Measurements from ENCODE around the gene SPSB2.
A peak's percentile ranks its signal among the peaks of the same experiment; 100 is the strongest.
"Not testable (repeated sequence)": the region's sequence is repeated elsewhere in the genome, so short reads cannot be mapped to it uniquely, and the experiment has no call there.

Gene SPSB2

DNA sequence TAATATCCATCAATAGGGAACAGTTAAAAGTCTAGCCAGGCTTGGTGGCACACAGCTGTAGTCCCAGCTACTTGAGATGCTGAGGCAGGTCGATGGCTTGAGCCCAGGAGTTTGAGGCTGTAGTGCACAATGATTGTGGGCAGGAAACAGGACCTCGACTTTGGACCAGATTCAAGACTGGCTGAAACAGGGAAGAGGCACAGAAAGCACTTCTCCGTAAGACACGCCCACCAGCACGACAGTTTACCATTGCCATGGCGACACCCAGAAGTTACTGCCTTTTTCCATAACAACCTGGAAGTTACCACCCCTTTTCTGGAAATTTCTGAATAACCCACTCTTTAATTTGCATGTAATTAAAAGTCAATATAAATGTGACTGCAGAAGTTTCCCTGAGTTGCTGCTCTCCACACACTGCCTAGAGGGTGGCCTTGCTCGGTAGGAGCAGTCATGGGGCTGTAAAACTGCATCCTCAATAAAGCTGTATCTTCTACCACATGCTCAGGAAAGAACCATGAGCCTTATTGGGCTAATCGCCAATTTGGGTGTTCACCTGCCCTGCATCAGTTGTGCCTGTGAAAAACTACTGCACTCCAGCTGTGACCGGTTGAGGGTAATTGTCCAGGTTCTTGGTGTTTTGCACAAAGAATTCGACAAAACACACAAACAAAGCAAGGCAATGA is 26.9 kb upstream of the SPSB2 start:
- peak; percentile 63 for DNase-seq

DNA sequence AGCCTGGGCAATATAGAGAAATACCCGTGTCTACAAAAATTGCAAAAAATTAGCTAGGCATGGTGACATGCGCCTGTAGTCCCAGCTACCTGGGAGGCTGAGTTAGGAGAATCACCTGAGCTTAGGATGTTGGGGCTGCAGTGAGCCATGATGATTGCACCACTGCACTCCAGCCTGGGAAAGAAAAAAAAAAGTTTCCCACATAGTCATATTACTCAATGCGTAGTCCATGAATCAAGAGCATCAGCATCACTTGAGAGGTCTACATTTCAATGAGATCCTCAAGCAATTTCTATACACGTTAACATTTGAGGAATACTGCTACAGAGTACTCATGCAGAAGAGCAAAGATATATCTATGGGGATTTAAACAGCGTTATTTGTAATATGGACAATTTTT is 26.3 kb upstream of the SPSB2 start:
- no peak for DNase-seq

DNA sequence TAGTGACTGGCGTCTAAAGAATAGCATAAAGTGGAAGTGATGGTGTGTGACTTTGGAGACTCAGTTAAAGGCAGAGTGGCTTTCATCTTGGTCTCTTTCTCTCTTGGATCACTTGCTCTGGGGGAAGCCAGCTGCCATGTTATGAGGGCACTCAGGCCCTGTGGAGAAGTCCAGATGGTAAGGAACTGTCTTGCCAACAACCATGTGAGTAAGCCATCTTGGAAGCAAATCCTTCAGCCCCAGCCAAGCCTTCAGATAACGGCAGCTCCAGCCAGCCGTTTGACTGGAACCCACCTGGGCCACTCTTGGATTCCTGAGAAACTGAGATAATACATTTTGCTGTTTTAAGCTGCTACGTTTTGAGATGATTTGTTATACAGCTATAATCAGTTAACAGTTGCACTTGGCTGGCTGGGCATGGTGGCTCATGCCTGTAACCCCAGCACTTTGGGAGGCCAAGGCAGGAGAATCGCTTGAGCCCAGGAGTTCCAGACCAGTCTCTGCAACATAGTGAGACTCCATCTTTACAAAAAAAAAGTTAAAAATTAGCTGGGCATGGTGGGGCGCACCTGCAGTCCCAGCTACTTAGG is 23.8 kb upstream of the SPSB2 start:
- no peak for DNase-seq

DNA sequence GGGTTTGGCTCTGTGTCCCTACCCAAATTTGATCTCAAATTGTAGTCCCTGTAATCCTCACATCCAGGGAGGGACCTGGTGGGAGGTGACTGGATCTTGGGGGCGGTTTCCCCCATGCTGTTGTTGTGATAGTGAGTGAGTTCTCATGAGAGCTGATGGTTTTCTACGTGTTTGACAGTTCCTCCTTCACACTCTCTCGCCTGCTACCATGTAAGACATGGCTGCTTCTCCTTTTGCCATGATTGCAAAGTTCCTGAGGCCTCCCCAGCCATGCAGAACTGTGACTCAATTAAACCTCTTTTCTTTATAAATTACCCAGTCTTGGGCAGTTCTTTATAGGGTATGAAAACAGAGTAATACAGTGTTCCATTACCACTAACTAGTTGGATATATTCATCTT is 21.2 kb upstream of the SPSB2 start:
- no peak for DNase-seq

DNA sequence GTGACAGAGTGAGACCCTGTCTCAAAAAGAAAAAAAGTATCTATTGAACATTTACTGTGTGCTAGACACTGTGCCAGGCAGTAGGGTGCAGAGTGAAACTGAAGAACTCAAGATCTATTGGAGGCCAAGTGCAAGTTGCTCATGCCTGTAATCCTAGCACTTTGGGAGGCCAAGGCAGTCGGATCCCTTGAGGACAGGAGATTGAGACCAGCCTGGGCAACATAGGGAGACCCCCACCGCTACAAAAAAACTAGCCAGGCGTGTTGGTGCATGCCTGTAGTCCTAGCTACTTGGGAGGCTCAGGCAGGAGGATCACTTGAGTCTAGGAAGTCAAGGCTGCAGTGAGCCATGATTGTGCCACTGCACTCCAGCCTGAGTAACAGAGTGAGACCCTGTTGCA is 19.6 kb upstream of the SPSB2 start:
- DNase-seq: not testable (repeated sequence)

DNA sequence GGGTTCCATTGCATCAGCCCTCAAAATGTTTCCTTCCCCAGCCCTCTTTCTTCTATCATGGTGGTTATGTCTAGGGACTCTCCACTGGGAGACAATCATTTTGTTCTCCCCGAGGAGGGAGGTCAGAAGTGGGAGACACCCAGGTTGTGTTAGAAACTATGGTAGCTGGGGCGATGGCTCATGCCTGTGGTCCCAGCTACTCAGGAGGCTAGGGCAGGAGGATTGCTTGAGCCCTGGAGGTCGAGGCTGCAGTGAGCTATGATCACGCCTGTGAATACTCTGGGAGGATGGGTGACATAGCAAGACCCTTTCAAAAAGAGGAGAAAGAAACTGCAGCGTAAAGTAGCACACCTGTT is 18.5 kb upstream of the SPSB2 start:
- no peak for DNase-seq

DNA sequence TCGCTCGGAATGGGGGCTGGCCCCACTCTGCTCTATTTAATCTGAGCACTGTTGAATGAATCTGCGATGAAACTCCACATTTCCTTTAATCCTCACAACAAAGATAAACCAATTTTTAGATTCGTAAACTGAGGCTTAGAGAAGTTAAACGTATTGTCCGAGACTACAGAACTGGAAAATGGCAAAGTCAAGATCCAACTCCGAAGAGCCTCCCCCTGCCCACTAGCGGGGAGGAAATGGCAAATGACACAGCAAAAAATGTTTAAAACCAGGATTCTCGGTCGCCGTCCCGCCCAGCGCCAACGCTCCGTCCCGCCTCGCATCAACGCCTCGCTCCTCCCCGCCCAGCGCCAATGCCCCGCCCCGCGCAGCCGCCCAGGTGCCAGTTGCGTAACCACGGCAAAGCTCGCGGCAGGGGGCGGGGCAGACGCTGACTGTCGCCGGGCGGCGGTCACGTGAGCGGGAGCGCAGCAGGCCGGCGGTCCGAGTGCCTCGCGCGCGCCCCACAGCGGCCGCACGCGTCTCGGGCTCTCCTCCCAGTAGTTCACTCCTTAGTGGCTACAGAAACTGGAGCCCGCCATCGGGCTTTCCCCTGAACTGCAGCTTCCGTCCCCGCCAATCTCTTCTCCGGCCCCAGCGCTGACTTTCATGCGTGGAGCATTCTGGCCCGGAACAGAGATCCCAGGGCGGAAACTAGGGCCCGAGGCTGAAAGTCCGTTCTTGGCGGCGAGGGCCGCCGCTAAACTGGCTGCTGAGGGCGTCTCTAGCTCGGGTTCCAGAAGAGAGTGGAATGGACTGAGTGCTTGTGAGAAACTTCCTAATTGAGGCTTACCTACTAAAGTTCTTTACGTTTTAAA is 17.9 kb upstream of the SPSB2 start:
- peak; percentile 99 for DNase-seq

DNA sequence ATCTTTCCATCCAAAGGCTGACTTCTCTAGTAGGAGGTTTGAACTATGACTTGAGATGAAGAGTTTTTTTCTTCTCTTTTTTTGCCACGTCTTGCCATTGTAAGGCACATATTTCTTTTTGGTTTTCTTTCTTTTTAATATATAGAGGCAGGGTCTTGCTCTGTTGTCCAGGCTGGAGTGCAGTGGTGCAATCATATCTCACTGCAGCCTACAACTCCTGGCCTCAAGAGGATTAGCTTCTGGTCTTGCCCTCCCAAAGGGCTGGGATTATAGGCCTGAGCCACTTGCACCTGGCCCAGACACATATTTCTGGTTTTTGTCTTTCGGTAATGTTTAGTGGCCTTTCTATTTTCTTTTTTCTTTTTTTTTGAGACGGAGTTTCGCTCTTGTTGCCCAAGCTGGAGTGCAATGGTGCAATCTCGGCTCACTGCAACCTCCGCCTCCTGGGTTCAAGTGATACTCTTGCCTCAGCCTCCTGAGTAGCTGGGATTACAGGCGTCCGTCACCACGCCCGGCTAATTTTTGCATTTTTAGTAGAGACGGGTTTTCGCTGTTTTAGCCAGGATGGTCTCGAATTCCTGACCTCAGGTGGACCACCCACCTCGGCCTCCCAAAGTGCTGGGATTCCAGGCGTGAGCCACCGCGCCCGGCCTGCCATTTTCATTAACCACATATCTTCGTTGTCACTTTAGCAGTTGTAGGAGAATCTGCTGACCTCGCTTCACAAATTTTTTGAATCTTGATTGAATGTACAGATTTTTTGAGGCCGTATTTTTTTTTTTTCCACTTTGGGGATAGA is 16.9 kb upstream of the SPSB2 start:
- DNase-seq: not testable (repeated sequence)

DNA sequence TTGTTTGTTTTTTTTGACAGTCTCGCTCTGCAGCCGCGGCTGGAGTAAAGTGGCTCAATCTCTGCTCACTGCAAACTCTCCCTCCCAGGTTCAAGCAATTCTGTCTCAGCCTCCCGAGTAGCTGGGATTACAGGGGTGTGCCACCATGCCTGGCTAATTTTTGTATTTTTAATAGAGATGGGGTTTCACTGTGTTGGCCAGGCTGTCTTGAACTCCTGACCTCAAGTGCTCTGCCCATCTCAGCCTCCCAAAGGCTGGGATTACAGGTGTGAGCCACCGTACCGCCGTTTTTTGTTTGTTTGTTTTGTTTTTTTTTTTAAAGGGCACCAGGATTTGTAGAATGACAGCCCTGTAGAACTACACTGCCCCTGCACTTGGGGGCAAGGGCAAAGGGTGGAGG is 15.7 kb upstream of the SPSB2 start:
- DNase-seq: not testable (repeated sequence)

DNA sequence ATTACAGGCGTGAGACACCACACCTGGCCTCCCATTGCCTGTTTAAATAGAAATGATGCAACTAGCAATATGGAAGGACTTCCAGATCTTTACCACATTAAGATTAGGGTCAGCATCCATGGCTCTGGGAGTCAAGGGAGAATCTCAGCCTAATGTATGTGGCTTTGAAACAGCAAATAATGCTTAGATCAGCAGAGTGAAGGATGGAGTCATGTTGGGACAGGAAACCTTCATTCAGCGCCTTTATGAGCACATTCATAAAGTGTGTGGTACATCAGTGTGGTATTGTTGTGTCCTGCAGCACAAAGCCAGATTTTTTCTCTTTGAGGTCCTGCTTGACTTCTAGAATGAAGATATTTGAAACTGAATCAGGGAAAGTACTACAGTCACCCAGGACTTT is 15.3 kb upstream of the SPSB2 start:
- DNase-seq: no peak

DNA sequence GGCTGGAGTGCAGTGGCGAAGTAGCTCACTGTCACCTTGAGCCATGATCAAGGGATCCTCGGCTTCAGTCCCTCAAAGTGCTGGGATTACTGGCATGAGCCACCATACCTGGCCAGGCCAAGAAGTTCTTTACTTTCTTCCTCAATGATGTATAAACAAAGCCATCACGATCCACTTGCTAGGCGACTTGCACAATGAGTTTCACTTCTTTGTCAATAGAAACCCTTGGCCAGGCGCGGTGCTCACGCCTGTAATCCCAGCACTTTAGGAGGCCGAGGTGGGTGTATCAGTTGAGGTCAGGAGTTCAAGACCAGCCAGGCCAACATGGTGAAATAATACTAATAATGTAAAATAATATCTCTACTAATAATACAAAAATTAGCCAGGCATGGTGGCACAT is 14.4 kb upstream of the SPSB2 start:
- DNase-seq: no peak

DNA sequence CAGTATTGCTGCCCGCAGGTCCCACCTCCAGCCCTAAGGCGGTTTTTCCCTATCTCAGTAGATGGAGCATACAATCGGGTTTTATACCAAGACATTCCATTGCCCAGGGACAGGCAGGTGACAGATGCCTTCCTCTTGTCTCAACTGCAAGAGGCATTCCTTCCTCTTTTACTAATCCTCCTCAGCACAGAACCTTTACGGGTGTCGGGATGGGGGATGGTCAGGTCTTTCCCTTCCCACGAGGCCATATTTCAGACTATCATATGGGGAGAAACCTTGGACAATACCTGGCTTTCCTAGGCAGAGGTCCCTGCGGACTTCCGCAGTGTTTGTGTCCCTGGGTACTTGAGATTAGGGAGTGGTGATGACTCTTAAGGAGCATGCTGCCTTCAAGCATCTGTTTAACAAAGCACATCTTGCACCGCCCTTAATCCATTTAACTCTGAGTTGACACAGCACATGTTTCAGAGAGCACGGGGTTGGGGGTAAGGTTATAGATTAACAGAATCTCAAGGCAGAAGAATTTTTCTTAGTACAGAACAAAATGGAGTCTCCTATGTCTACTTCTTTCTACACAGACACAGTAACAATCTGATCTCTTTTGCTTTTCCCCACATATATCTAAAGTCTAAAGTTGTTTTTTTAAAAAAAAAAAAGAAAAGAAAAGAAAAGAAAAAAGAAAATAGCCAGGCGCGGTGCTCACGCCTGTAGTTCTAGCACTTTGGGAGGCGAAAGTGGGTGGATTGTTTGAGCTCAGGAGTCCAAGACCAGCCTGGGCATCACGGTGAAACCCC is 13.3 kb upstream of the SPSB2 start:
- DNase-seq: not testable (repeated sequence)

DNA sequence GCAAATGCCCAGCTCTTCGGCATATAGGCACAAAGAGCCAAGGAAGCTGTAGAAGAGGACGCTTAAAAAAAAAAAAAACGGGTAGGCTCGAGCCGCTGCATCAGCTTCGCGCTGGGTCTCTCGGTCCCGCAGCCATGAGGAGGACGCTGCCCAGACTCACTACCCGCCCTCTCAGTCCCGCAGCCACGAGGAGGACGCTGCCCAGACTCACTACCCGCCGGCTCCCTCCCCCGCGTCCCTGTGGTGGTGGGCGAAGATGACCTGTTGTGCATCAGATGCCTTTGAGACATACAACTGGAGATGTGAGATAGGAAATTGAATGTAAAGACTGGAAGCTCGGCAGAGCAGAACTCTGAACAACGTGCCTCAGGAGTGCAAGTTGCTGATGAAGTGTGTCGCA is 11.4 kb upstream of the SPSB2 start:
- no peak for DNase-seq

DNA sequence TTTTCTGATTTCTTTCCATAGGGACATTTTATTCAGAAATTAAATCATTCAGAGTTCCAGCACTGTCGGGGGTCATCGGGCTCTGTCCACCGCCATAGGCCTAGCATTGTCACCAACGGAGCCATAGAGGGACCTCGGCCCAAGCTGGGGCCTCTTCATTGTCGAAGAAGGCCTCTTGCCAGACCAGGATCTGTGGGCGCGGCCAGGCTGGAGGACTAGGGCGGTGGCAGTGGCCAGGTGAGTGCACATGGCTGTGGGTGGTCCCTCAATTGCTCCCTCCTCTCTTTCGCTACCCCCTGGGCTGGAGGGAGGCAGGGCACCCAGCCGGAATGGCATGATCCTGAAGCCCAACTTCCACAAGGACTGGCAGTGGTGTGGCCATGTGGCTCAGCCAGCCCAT is 10.6 kb upstream of the SPSB2 start:
- no peak for DNase-seq

DNA sequence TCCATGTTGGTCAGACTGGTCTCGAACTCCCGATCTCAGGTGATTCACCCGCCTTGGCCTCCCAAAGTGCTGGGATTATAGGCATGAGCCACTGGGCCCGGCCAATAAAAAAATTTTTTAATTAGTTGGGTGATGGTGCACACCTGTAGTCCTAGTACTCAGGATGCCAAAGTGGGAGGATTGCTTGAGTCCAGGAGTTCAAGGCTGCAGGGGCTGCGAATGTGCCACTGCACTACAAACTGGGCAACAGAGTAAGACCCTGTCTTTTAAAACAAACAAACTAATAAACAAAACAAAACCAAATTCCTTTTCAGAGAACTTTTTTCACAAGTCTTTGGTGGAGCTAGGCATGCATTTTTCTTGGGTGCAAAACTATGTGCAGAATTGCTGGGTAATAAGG is 10.1 kb upstream of the SPSB2 start:
- DNase-seq: no peak

DNA sequence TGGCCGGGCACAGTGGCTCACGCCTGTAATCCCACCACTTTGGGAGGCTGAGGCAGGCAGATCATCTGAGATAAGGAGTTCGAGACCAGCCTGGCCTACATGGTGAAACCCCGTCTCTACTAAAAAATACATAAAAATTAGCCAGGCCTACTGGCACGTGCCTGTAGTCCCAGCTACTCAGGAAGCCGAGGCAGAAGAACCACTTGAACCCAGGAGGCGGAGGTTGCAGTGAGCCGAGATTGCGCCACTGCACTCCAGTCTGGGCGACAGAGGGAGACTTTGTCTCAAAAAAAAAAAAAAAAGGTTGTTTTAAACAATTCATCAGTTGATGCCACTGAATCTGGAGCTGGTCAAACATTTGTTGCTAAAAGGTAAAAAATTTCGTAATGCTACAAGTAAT is 6.7 kb upstream of the SPSB2 start:
- DNase-seq: not testable (repeated sequence)

DNA sequence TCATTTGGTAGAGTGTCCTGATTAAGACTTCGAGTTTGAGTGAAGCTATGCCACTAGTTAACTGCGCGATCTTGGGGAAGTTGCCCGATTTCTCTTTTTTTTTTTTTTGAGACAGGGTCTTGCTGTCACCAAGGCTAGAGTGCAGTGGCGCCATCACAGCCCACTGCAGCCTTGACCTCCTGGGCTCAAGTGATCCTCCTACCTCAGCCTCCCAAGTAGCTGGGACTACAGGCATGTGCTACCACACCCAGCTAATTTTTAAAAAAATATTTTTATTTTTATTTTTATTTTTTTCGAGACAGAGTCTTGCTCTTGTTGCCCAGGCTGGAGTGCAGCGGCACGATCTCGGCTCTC is 889 bp upstream of the SPSB2 start:
- DNase-seq: not testable (repeated sequence)

DNA sequence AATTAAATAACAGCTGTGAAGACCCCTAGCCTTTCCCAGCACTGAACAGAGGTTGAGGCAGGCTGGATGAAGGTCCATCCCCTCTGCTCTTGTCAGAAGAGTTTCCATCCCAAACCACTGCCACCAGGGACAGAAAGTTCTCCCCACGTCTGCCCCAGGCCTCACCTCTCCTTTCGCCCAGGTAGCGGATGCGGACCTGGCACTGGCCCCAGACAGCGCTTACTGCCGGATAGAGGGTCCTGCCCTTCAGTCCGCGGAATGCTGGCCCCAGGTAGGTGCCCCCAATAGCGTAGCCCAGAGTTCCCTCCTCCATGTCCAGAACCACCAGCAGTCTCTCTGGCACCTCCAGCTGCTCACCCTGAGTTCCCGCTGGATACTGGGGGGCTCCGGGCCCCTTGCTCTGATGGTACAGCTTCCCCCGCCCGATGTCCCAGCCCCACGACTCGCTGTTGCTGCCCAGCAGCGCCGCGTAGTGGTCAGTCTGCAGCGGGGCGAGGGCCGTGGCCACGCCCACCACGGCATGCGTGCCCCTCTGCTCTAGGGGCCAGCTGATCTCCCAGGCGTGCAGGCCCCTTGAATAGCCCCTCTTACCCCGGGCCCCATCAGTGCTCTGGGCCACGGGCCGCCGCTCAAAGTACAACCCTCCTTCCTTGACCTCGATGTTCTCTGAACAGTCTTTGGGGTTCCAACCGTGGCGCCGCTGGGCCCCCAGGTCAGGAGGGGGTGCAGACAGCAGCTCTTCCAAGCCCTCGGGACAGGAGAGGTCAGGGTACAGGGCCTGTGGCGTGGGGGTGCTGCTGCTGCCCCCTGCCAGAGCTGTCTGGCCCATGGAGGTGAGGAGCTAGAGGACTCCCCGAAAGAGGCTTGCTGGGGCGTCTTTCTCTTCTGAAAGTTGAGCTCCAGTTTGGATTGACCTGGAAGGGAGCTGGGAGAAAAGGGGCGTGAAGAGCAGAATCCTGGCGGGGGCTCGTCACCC is 742 bp downstream of the SPSB2 start:
- DNase-seq: peak; percentile 65

DNA sequence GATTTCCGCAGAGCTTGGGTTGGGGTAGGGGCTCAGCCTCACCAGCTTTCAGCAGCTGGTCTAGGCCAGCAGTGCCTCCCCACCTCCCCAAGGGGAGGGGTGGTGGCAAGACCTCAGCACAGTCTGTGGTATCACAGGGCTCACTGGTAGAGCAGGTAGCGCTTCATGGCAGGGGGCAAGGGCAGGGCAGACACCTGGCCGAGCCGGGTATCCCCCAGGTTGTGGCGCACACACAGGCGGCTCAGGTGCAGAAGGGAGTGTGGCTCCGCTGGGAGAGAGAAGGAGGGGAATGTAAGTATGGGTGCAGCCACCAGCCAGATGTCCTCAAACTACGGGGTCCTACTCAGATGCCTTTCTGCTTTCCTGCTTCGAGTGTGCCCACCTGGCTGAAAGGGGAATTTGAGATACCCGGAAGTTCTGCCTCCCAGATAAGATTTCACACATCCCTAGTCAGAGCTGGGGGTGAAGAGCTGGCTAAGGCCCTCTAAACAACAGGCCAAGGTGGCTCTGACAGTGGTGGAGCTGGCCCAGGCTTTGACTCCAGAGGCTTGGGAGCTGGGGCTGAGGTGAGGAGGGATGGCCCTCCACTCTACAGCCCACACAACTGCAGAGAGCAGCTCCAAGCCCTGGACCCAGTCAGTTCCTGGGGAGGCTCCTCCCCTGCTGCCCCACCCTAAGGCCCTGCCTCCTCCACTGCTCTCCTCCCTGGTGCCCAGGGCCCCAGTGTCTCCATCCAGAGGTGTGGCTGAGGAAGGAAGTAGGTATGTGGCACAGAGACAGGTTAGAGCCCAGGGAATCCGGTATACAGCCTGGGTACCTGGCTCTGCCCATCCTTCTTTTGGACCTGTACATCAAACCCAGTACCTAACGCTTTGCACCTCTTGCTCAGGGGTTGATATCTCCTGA is 1.8 kb downstream of the SPSB2 start:
- no peak for DNase-seq

DNA sequence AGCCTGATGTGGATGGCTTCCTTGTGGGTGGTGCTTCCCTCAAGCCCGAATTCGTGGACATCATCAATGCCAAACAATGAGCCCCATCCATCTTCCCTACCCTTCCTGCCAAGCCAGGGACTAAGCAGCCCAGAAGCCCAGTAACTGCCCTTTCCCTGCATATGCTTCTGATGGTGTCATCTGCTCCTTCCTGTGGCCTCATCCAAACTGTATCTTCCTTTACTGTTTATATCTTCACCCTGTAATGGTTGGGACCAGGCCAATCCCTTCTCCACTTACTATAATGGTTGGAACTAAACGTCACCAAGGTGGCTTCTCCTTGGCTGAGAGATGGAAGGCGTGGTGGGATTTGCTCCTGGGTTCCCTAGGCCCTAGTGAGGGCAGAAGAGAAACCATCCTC is 2.8 kb downstream of the SPSB2 start:
- not testable (repeated sequence) for DNase-seq
